GM20000 (cell line): ENCODE results near the gene PLAC8L1.
"Not testable (repeated sequence)": the region's sequence is repeated elsewhere in the genome, so short reads cannot be mapped to it uniquely, and the experiment has no call there.

Experiments used
- DNase-seq: peaks from one replicate; pipeline ENCODE4 v3.0.0; 2012; ENCODE audit warnings: low spot score
- TF ChIP-seq, protein P1 (sequence below): IDR thresholded peaks from 2 replicates; pipeline ENCODE4 v1.5.1; 2012; ENCODE audit warnings: mild to moderate bottlenecking, control low read depth; ENCODE audit errors: extremely low read depth, missing control alignments

Gene PLAC8L1

DNA sequence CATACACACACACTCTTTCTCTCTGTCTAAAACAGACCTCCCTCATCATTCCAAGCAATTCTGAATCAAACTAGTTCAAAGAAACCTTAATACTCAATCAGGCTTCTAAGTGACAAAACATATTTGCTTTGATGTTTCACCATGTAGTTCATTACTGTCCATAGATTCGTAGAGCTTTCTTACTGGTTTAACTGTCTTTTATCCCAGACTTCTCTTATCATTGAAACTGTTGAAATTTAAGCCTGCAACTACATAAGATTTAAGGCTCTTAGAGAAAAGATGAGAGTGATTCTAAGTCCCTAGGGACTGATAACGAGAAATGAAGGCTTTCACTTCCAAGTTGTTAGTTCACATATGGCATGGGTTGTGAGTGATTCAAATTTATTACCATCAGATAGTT is 11.0 kb upstream of the PLAC8L1 start:
- no peak for DNase-seq
- TF ChIP-seq, protein P1, sequence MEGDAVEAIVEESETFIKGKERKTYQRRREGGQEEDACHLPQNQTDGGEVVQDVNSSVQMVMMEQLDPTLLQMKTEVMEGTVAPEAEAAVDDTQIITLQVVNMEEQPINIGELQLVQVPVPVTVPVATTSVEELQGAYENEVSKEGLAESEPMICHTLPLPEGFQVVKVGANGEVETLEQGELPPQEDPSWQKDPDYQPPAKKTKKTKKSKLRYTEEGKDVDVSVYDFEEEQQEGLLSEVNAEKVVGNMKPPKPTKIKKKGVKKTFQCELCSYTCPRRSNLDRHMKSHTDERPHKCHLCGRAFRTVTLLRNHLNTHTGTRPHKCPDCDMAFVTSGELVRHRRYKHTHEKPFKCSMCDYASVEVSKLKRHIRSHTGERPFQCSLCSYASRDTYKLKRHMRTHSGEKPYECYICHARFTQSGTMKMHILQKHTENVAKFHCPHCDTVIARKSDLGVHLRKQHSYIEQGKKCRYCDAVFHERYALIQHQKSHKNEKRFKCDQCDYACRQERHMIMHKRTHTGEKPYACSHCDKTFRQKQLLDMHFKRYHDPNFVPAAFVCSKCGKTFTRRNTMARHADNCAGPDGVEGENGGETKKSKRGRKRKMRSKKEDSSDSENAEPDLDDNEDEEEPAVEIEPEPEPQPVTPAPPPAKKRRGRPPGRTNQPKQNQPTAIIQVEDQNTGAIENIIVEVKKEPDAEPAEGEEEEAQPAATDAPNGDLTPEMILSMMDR, result no peak

DNA sequence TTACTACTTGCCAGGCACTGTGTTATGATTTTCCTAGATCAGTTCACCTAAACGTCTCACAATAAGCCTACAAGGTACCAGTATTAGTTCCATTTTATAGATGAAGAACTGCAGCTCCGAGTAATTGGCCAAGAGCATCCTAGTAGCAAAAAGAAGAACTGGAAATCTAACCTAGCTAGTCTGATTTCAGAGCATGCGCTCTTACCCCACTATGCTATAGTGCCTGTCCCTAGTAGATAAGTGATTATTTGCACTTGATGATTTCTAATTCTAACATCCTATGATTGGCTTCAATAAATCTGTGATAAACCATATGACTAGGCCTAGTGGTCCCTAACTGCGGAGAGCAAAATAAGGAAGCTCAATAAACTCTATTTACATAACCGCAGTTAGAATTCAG is 7.1 kb upstream of the PLAC8L1 start:
- TF ChIP-seq, protein P1, result no peak
- no peak for DNase-seq

DNA sequence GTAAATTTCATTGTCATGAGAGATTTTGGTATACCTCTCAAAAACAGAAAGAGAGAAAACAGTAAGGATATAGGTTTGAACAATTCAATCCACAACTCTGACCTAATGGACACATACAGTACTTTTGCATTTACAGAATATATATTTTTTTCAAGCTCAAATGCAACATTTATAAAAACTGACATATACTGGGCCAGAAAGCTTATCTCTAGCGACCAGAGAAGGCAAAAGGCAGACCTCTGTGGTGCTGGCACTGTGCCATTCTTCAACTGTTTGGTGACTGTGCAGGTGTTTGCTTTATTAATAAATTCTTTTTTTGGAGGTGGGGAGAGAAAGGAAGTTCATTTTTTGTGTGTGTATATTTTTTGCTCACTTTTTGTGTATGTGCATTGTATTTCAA is 6.0 kb upstream of the PLAC8L1 start:
- no peak for DNase-seq
- TF ChIP-seq, protein P1, result no peak

- TF ChIP-seq, protein P1, result no peak
- DNase-seq, result no peak
Observed at GRCh38 chr5:146109379-146109778, 4.0 kb upstream of the PLAC8L1 start.

DNA sequence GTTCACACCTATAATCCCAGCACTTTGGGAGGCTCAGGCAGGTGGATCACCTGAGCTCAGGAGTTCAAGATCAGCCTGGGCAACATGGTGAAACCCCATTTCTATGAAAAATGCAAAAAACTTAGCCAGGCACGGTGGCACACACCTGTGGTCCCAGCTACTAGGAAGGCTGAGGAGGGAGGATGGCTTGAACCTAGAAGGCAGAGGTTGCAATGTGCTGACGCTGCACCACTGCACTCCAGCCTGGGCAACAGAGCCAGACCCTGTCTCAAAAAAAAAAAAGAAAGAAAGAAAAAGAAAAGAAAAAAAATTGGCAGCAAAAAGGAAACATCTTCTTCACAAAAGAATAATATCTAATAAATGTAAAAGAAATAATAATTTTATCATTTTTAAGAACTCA is 3.5 kb upstream of the PLAC8L1 start:
- not testable (repeated sequence) for DNase-seq

GRCh38 chr5:146107901-146108300 is 2.5 kb upstream of the PLAC8L1 start:
- TF ChIP-seq, protein P1, result no peak
- no peak for DNase-seq

GRCh38 chr5:146103594-146103993 is 1.8 kb downstream of the PLAC8L1 start:
- no peak for DNase-seq
- TF ChIP-seq, protein P1, result no peak

- TF ChIP-seq, protein P1, result no peak
Observed at GRCh38 chr5:146101646-146102045, 3.7 kb downstream of the PLAC8L1 start.

More at GRCh38 chr5:146101646-146102045, 3.7 kb downstream of the PLAC8L1 start:
- no peak for DNase-seq
